K562 (cell line): ENCODE measurements around the gene GRIN2D. TPM values are rescaled to one million over a fixed set of nuclear protein-coding genes. Genes with fewer than 3 reads are reported as not detected.

Source experiments
- ATF1 ChIP-seq, 2 experiments: fragments of 450-650 bp in 1 of 2; IDR thresholded peaks; 2 replicates each; pipeline ENCODE4 v1.6.1; 2016; ENCODE audit warnings: missing compliant biosample characterization in 1 of 2, missing genetic modification characterization in 1 of 2
- CREM ChIP-seq: IDR thresholded peaks from 2 replicates; pipeline ENCODE4 v1.6.1; 2014; ENCODE audit warnings: antibody characterized with exemption, low read depth
- ELF1 ChIP-seq: fragments of 200-800 bp; sonication (Bioruptor generic); IDR thresholded peaks from 2 replicates; pipeline ENCODE4 v1.6.1; 2016; ENCODE audit warnings: missing genetic modification characterization, missing compliant biosample characterization
- ETS1 ChIP-seq: conservative IDR thresholded peaks from 2 replicates; pipeline ENCODE4 v1.6.1; 2011; ENCODE audit warnings: low read depth, mild to moderate bottlenecking, low read length; ENCODE audit not compliant: control insufficient read depth
- FOXK2 ChIP-seq, 2 experiments: fragments of 450-650 bp; IDR thresholded peaks in 1 of 2; conservative IDR thresholded peaks in 1 of 2; 2 replicates each; pipeline ENCODE4 v1.6.1; 2016; ENCODE audit warnings: low read depth in 2 of 2, mild to moderate bottlenecking in 1 of 2
- HNRNPK ChIP-seq: fragments of 200-400 bp; formaldehyde crosslinking; IDR thresholded peaks from one replicate; pipeline ENCODE4 v1.6.1; 2018; ENCODE audit warnings: mild to moderate bottlenecking, low read depth, low read length; ENCODE audit not compliant: poor library complexity, severe bottlenecking
- HOMEZ ChIP-seq: fragments of 250-450 bp; sonication (Bioruptor Pico); IDR thresholded peaks from 2 replicates; pipeline ENCODE4 v1.4.0; 2020; ENCODE audit warnings: mild to moderate bottlenecking, moderate library complexity
- ILF3 ChIP-seq: fragments of 450-650 bp; IDR thresholded peaks from 2 replicates; pipeline ENCODE4 v1.6.1; 2018; ENCODE audit warnings: antibody characterized with exemption, mild to moderate bottlenecking, moderate library complexity, borderline replicate concordance
- JUN ChIP-seq, 2 experiments: sonication (generic) in 1 of 2; formaldehyde crosslinking in 1 of 2; IDR thresholded peaks; 2 replicates each; pipeline versions ENCODE4 v1.6.1 to v1.8.0; 2012 to 2022; ENCODE audit warnings: borderline replicate concordance in 2 of 2, mild to moderate bottlenecking in 2 of 2, improper control_type of control experiment in 1 of 2, low read depth in 1 of 2, low read length in 1 of 2, missing genetic modification reagents in 1 of 2
- NCOA1 ChIP-seq: fragments of 450-650 bp; IDR thresholded peaks from 2 replicates; pipeline ENCODE4 v1.6.1; 2016; ENCODE audit warnings: low read depth
- POLR2H ChIP-seq: IDR thresholded peaks from 2 replicates; pipeline ENCODE4 v1.6.1; 2016; ENCODE audit warnings: missing genetic modification characterization, low read depth, mild to moderate bottlenecking, control low read depth, missing compliant biosample characterization, moderate library complexity
- RBBP5 ChIP-seq: fragments of 200-600 bp; sonication (generic); IDR thresholded peaks from 2 replicates; pipeline ENCODE4 v1.6.1; 2012; ENCODE audit warnings: borderline replicate concordance, mild to moderate bottlenecking, low read length, control low read depth, inconsistent platforms; ENCODE audit not compliant: insufficient read depth, poor library complexity, severe bottlenecking
- SMC3 ChIP-seq: conservative IDR thresholded peaks from 2 replicates; pipeline ENCODE4 v1.6.1; 2011; ENCODE audit warnings: low read depth, low read length, improper control_type of control experiment; ENCODE audit not compliant: insufficient read depth
- ZBTB40 ChIP-seq, 2 experiments: fragments of 450-650 bp in 1 of 2; sonication (generic) in 1 of 2; formaldehyde crosslinking in 1 of 2; IDR thresholded peaks; 2 replicates each; pipeline versions ENCODE4 v1.7.1 to v1.9.0; 2016 to 2022; ENCODE audit warnings: inconsistent platforms in 1 of 2, mild to moderate bottlenecking in 1 of 2, missing genetic modification reagents in 1 of 2
- ZBTB8A ChIP-seq: fragments of 450-650 bp; IDR thresholded peaks from 2 replicates; pipeline ENCODE4 v1.6.1; 2018; ENCODE audit warnings: mild to moderate bottlenecking, moderate library complexity; ENCODE audit not compliant: partially characterized antibody
- polyA plus RNA-seq, 8 experiments: library from polyadenylated mRNA; depleted of rRNA in 4 of 8; stranded (reverse) in 5 of 8; unstranded in 3 of 8; fragments of >200 nt; fragmentation: Nextera tagmentation in 2 of 8; fragmentation: Illumina TruSeq in 1 of 8; extraction: Ambion mirVana in 2 of 8; extraction: Trizol in 1 of 8; gene quantifications; 2 replicates each; pipeline versions ENCODE4 v1.2.1 to v1.2.3, GENCODE V29; 2011 to 2014; ENCODE audit warnings: inconsistent platforms in 1 of 8, missing spikeins in 1 of 8
- total RNA-seq, 7 experiments: library from RNA; depleted of rRNA in 6 of 7; stranded (reverse); fragments of >200 nt in 6 of 7; fragmentation: Illumina TruSeq in 2 of 7; extraction: Trizol in 2 of 7; gene quantifications; 2 replicates each; pipeline versions ENCODE4 v1.2.1 to v1.2.3, GENCODE V29; 2011 to 2021; ENCODE audit warnings: low replicate concordance in 1 of 7

The GRIN2D gene
- total and polyA plus RNA-seq, 9 of the 15 experiments (the other 6 are each of a cell fraction or from before 2014, with no cell fraction given), result 0.32 to 31.5 (median 1.8) TPM

GRCh38 chr19:48403606-48404005 is 10.1 kb downstream of the GRIN2D start (continued):
- no peak for TF ChIP-seq ZBTB8A
- peak in 1 of 2 experiments; percentile 24; a peak in 1 of 4 replicates for TF ChIP-seq FOXK2 (conservative IDR thresholded peaks at IDR 0.05 in 1 of 2, IDR thresholded peaks at IDR 0.05 in 1 of 2; ENCODE audit: low read depth in 2 of 2)
- TF ChIP-seq SMC3, result no peak
- TF ChIP-seq ELF1, result 0 out of 2 replicates have a peak, but pooled peaks have one; percentile 33
- no peak for TF ChIP-seq HNRNPK
- no peak for TF ChIP-seq ATF1 (CRISPR knock-in tag; IDR thresholded peaks at IDR 0.05)
- TF ChIP-seq ATF1 (tag; IDR thresholded peaks at IDR 0.05), result 0 out of 2 replicates have a peak, but pooled peaks have one; percentile 26
- TF ChIP-seq ILF3, result no peak
- no peak for TF ChIP-seq JUN (IDR thresholded peaks at IDR 0.05; ENCODE audit: borderline replicate concordance, low read depth, low read length)
- TF ChIP-seq JUN (CRISPR knock-in tag; IDR thresholded peaks at IDR 0.05; ENCODE audit: borderline replicate concordance), result no peak
- TF ChIP-seq ZBTB40 (IDR thresholded peaks at IDR 0.05), result peak; percentile 37; the same call in 1 of the 2 replicates
- TF ChIP-seq ZBTB40 (CRISPR knock-in tag; IDR thresholded peaks at IDR 0.05), result no peak
- no peak for TF ChIP-seq NCOA1
- TF ChIP-seq POLR2H (tag), result no peak
- TF ChIP-seq RBBP5, result no peak
- TF ChIP-seq ETS1, result peak; percentile 91
- TF ChIP-seq CREM, result peak; percentile 76
- no peak for TF ChIP-seq HOMEZ (CRISPR knock-in tag)
